ENCODE measurements around the gene GPN2.
"Not testable (repeated sequence)": the region's sequence is repeated elsewhere in the genome, so short reads cannot be mapped to it uniquely, and the experiment has no call there.

GPN2 gene

DNA sequence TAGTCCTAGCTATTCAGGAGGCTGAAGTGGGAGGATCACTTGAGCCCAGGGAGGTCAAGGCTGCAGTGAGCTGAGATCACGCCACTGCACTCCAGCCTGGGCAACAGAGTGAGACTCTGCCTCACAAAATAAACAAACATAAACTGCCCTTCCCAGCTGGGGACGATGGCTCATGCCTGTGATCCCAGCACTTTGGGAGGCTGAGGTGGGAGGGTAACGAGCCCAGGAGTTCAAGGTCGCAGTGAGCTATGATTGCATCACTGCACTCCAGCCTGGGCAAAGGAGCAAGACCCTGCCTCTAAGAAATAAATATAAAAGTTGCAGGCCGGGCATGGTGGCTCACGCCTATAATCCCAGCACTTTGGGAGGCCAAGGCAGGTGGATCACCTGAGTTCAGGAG is 8.5 kb downstream of the GPN2 start:
- H3K27me3 Mint-ChIP-seq; H3K9me3 Mint-ChIP-seq; H3K27ac Mint-ChIP-seq; H3K4me1 Mint-ChIP-seq (ENCODE audit: low read depth); DNase-seq; H3K4me3 Mint-ChIP-seq: not testable (repeated sequence)
- peaks cover 92% of the 10 kb centered on the region for H3K36me3 Mint-ChIP-seq (ENCODE audit: low read depth)

DNA sequence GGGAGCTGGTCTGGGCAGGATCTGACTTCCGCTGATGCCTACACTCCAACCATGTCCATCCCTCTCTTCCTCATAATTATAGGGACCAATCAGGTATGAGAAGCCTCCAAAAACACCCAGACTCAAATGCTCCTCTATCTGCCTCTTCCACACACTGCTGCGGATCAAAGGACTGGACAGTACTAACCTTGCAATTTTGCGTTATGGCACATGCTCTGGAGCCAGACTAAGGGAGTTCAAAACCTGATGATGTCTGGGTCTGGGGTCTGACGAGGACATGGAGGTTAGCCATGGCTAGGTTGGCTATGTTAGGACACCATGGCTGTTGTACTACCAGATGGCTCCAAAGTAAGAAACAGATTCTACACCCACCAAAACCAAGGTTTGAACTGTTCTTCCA is 10.3 kb downstream of the GPN2 start:
- H3K36me3 Mint-ChIP-seq (ENCODE audit: low read depth): peaks cover 86% of the 10 kb centered on the region
- H3K4me1 Mint-ChIP-seq (ENCODE audit: low read depth): peaks cover 4% of the 10 kb centered on the region
- H3K4me3 Mint-ChIP-seq: no peak overlapping the region
- H3K9me3 Mint-ChIP-seq: no peaks in the 10 kb centered on the region
- peak overlapping the region; percentile 26 for H3K27ac Mint-ChIP-seq
- no peaks in the 10 kb centered on the region for H3K27me3 Mint-ChIP-seq
- DNase-seq: no peak

DNA sequence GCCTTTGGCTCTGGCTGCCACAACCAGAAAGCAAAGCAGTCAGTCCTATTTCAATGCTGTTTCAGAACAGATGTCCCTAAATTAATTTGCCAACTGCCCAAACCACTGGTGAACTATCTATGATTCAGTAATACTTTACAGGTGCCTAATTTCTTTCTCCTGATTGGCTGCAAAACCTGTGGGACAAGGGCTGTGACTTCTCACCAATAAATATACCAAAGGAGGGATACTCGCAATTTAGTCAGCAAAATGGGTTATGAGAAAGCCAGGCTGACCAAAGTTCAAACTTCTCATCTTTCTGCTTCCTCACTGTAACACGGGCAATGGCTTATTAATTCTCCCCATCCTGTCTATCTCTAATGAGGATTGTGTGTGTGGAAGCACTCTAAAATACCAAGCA is 12.8 kb downstream of the GPN2 start:
- peaks cover 66% of the 10 kb centered on the region for H3K36me3 Mint-ChIP-seq (ENCODE audit: low read depth)
- H3K9me3 Mint-ChIP-seq: no peaks in the 10 kb centered on the region
- no peak overlapping the region for H3K27ac Mint-ChIP-seq
- H3K4me3 Mint-ChIP-seq: no peak overlapping the region
- no peak for DNase-seq
- peaks cover 4% of the 10 kb centered on the region for H3K4me1 Mint-ChIP-seq (ENCODE audit: low read depth)
- no peaks in the 10 kb centered on the region for H3K27me3 Mint-ChIP-seq

DNA sequence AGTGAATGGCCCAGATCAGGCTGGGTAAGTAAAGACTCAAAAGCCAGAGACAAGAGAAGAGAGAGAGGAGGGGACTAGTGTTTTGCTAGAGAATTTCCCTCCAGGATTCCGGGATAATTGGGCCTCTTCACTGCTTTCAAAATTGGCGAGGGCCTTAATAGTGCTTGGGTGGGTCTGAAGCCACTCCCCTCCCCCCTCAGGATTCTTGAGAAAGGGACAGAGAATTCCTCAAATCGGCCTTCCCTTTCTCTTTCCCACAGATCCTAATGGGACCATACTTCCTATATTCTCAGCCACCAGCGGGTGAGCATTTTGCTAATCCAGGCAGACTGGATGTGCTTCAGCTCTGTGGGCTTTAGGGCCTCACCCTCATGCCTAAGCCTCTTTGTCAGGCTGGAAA is 15.2 kb downstream of the GPN2 start:
- H3K4me3 Mint-ChIP-seq: no peak overlapping the region
- H3K36me3 Mint-ChIP-seq (ENCODE audit: low read depth): peaks cover 45% of the 10 kb centered on the region
- H3K9me3 Mint-ChIP-seq: no peaks in the 10 kb centered on the region
- H3K27me3 Mint-ChIP-seq: no peaks in the 10 kb centered on the region
- H3K27ac Mint-ChIP-seq: no peak overlapping the region
- no peak for DNase-seq
- H3K4me1 Mint-ChIP-seq (ENCODE audit: low read depth): peaks cover 4% of the 10 kb centered on the region

DNA sequence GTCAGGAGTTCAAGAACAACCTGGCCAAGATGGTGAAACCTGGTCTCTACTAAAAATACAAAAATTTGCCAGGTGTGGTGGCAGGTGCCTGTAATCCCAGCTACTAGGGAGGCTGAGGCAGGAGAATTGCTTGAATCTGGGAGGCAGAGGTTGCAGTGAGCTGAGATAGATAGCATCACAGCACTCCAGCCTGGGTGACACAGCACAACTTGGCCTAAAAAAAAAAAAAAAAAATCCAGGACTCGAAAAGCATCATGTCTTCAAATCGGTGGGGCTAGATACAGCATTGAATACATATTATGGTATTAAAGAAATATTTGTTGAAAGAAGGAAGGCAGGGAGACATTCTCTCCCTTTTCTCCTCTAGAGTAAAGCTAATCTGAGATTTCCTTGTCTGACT is 17.0 kb downstream of the GPN2 start:
- H3K27ac Mint-ChIP-seq; H3K9me3 Mint-ChIP-seq; H3K4me1 Mint-ChIP-seq (ENCODE audit: low read depth); H3K4me3 Mint-ChIP-seq; H3K27me3 Mint-ChIP-seq; DNase-seq: not testable (repeated sequence)
- H3K36me3 Mint-ChIP-seq (ENCODE audit: low read depth): peaks cover 30% of the 10 kb centered on the region

DNA sequence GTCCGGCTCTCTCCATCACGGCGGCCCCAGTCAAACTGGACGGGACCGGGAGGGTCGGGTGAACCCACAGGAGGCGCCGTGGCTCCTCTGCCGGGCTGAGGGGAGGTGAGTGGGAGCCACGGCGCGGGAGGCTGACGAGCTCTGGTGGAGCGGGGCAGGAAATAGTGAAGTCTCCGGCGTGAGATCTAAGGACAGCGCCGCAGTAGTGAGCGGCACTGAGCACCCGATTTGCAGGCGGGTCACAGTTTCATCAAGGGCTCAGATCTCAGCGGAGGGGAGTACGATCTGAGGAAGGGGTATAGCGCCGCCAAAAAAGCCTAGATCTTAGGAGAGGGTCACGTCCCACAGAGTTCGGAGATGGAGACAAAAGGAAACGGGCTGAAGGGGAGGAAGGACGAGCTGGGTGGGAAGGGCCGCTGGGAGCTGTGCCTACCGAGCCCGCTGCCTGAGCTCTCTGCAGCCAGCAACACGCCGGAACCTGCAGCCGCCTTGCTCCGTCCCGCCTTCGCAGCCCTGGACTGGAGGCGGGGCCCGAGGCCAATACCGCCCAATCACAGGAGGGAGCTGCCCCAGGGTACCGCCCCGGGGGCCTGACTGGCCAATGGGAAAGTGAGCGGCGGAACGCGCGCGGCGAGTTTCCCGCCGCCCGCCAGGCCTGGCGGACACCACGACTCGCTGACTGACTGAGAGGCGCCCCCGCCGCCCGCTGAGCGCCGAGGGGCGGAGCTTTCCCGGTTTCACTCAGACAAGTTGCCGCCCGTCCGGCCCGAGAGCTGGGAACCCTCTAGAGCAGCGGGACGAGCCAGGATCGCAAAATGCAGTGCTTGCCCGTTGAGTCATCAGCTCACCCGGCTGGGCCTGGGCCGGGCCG is 25.2 kb downstream of the GPN2 start:
- no peaks in the 10 kb centered on the region for H3K27me3 Mint-ChIP-seq
- H3K4me3 Mint-ChIP-seq: peak overlapping the region; percentile 90
- H3K9me3 Mint-ChIP-seq: no peaks in the 10 kb centered on the region
- H3K36me3 Mint-ChIP-seq (ENCODE audit: low read depth): peaks cover 7% of the 10 kb centered on the region
- peak overlapping the region; percentile 96 for H3K27ac Mint-ChIP-seq
- peaks cover 30% of the 10 kb centered on the region for H3K4me1 Mint-ChIP-seq (ENCODE audit: low read depth)
- DNase-seq: peak; percentile 96

DNA sequence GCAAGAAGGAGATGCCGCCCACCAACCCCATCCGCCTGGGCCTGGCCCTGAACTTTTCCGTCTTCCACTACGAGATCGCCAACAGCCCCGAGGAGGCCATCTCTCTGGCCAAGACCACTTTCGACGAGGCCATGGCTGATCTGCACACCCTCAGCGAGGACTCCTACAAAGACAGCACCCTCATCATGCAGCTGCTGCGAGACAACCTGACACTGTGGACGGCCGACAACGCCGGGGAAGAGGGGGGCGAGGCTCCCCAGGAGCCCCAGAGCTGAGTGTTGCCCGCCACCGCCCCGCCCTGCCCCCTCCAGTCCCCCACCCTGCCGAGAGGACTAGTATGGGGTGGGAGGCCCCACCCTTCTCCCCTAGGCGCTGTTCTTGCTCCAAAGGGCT is 26.4 kb downstream of the GPN2 start:
- H3K4me1 Mint-ChIP-seq (ENCODE audit: low read depth): peaks cover 30% of the 10 kb centered on the region
- no peaks in the 10 kb centered on the region for H3K27me3 Mint-ChIP-seq
- no peaks in the 10 kb centered on the region for H3K9me3 Mint-ChIP-seq
- peaks cover 7% of the 10 kb centered on the region for H3K36me3 Mint-ChIP-seq (ENCODE audit: low read depth)
- peak overlapping the region; percentile 92 for H3K27ac Mint-ChIP-seq
- peak overlapping the region; percentile 90 for H3K4me3 Mint-ChIP-seq
- no peak for DNase-seq

DNA sequence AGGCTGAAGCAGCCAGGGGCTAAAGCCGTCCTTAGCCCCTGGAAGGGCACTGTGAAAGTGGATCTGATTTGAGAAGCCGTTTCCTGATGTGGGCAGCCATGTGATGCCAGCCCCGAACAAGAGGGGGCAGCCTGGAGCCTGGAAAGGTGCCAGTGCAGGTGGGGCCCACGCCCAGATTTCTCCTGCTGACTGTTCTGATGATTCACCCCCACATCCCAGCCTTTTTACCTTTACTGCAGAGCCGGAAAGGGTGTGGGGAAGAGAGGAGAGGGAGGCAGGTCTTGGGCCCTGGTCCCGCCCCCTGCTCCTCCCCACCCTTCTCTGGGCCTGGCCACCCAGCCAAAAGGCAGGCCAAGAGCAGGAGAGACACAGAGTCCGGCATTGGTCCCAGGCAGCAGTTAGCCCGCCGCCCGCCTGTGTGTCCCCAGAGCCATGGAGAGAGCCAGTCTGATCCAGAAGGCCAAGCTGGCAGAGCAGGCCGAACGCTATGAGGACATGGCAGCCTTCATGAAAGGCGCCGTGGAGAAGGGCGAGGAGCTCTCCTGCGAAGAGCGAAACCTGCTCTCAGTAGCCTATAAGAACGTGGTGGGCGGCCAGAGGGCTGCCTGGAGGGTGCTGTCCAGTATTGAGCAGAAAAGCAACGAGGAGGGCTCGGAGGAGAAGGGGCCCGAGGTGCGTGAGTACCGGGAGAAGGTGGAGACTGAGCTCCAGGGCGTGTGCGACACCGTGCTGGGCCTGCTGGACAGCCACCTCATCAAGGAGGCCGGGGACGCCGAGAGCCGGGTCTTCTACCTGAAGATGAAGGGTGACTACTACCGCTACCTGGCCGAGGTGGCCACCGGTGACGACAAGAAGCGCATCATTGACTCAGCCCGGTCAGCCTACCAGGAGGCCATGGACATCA is 27.1 kb downstream of the GPN2 start, which contains the start of gene SFN:
Gene SFN, plus strand, starts transcription at position 369 of the 904 bp plus-strand sequence. Its CDS starts 64 bp downstream, at position 433.
- Mint-ChIP-seq H3K27ac (peak within 1 kb of the TSS; percentile 92), H3K9me3 (no peaks in the 10 kb centered on the region), H3K36me3 (ENCODE audit: low read depth) (peaks cover 7% of the 10 kb centered on the region), H3K27me3 (no peaks in the 10 kb centered on the region), H3K4me3 (peak within 1 kb of the TSS; percentile 90), H3K4me1 (ENCODE audit: low read depth) (peaks cover 30% of the 10 kb centered on the region)
- peak; percentile 68 for DNase-seq

DNA sequence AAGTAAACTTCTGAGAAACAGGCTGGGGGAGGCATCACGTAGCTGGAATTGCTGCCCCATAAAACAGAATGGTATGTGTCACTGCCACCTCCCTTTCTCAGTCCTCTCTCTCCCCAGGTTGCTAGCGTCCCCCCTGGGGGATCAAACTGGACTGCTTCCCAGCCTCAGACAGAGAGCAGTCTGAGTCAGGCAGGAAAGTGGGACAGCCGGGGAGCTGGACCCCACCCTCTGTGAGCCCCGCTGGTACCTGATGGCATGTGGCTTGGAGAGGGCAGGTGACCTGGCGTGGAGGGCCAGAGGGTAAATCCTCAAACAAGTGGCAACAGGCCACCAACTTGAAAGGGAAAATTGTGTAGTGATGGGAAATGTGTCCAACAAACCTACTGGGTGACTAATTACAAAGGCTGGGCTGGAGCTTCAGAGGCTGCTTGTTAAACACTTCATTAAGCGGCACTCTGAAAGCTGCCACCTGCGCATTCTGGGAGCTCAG is 28.1 kb downstream of the GPN2 start:
- H3K27ac Mint-ChIP-seq: peak overlapping the region; percentile 53
- H3K36me3 Mint-ChIP-seq (ENCODE audit: low read depth): peaks cover 17% of the 10 kb centered on the region
- H3K9me3 Mint-ChIP-seq: no peaks in the 10 kb centered on the region
- peaks cover 30% of the 10 kb centered on the region for H3K4me1 Mint-ChIP-seq (ENCODE audit: low read depth)
- no peak overlapping the region for H3K4me3 Mint-ChIP-seq
- DNase-seq: no peak
- no peaks in the 10 kb centered on the region for H3K27me3 Mint-ChIP-seq

DNA sequence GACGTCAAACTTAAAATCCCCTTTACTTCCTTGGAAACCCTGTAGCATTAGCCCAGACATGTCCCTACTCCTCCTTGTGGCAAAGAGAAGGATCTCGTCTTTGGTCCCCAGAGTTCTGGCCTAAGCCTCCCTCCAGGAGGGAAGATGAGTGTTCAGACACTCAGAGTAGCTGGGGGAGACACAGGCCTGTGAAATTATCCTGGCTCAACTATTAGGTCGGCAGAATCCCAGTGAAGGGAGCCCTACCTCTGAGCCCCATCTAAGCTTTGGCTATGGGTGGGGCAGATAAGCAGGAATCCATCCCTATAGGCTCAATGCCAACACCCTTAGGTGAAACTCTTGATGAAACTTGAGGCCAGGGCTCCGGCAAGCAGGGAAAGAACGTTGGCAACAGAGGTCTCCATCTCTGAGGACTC is 28.8 kb downstream of the GPN2 start:
- DNase-seq: no peak
- no peaks in the 10 kb centered on the region for H3K9me3 Mint-ChIP-seq
- no peak overlapping the region for H3K4me3 Mint-ChIP-seq
- H3K4me1 Mint-ChIP-seq (ENCODE audit: low read depth): peaks cover 30% of the 10 kb centered on the region
- peak overlapping the region; percentile 53 for H3K27ac Mint-ChIP-seq
- peaks cover 23% of the 10 kb centered on the region for H3K36me3 Mint-ChIP-seq (ENCODE audit: low read depth)
- H3K27me3 Mint-ChIP-seq: no peaks in the 10 kb centered on the region

DNA sequence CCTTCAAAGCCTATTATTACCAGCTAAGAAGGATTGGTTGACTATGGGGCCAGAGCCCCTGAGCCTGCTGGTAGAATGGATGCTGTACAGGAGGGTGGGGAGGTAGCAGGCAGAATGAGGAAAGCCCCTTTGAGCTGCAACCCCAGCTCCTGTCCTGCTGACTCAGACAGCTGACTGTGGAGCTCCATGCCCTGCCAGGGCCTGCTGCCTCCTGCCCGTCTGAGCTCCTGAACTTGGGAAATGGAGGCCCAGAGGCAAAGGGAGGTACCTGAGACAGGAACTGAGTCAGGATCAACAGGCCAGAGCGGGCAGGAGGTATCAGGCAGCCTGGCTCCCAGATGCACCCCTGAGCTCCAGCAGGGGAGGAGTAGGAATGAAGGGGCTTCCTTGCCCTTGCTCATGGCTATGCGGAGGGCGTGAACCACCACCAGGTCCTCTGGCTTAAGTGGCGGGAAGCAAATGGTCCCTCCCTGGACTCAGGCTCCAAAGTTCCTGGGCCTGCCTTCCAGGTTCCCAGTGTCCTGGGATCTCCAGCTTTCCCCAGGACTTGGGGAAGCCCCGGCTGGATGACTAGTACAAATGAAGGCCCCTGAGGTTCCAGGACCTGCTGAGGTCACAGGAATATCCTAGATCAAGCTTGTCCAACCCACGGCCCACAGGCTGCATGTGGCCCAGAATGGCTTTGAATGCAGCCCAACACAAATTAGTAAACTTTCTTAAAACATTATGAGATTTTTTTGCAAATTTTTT is 31.0 kb downstream of the GPN2 start:
- H3K4me1 Mint-ChIP-seq (ENCODE audit: low read depth): peaks cover 19% of the 10 kb centered on the region
- H3K27ac Mint-ChIP-seq: peak overlapping the region; percentile 52

DNA sequence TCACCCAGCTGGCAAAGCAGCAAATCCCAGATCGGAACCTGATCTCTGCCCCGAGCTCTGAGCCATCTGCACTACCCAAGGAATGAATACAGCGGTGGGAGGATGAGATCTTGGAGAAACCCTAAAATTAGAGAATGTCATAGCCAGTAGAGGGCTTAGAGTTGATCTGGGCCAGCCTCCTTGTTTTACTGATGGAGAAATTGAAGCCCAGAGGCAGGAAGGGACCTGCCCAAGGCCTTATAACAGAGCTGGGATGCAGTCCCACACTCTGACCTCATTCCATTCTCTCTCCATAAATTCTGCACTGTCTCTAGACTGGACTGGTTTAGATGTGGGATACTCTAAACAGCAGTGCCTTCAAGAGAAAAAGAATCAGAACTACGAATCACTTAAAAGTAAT is 31.9 kb downstream of the GPN2 start:
- peaks cover 12% of the 10 kb centered on the region for H3K4me1 Mint-ChIP-seq (ENCODE audit: low read depth)
- no peaks in the 10 kb centered on the region for H3K27me3 Mint-ChIP-seq
- no peak overlapping the region for H3K4me3 Mint-ChIP-seq
- H3K9me3 Mint-ChIP-seq: no peaks in the 10 kb centered on the region
- H3K27ac Mint-ChIP-seq: no peak overlapping the region
- DNase-seq: no peak
- H3K36me3 Mint-ChIP-seq (ENCODE audit: low read depth): peaks cover 48% of the 10 kb centered on the region

More for the DNA sequence above, 31.0 kb downstream of the GPN2 start:
- Mint-ChIP-seq H3K27me3 (no peaks in the 10 kb centered on the region), H3K4me3 (no peak overlapping the region), H3K36me3 (ENCODE audit: low read depth) (peaks cover 39% of the 10 kb centered on the region), H3K9me3 (no peaks in the 10 kb centered on the region)
- no peak for DNase-seq

DNA sequence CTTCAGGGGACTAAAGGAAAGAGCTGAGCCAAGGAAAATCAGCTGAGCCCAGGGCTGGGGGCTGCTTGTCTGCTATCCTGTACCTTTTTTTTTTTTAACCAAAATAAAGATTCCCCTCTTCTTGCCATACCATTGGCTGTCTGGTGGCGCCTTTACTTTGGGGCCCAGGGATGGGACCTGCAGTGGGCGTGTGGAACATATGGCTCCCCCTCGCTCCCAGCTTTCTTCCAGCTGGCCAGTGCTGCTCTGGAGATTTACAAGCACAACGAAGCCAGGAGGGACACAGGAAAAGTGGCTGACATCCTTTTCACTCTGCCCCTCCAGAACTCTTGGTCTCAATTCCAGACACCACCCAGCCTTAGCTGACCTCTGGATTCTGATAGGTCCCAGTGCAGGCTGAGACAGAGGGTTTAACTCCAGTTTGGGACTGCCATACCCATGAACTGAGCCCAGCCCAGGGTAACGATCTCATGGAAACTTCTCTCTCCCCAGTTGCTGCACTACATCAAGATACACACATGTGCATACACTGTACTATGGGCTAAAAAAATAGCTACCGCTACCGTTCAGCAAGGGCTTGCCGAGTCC is 32.5 kb downstream of the GPN2 start:
- Mint-ChIP-seq H3K4me3 (no peak overlapping the region), H3K4me1 (ENCODE audit: low read depth) (peaks cover 6% of the 10 kb centered on the region)
- no peak for DNase-seq

More for the DNA sequence above, 32.5 kb downstream of the GPN2 start:
- Mint-ChIP-seq H3K27ac (peak overlapping the region; percentile 71), H3K9me3 (no peaks in the 10 kb centered on the region), H3K27me3 (no peaks in the 10 kb centered on the region), H3K36me3 (ENCODE audit: low read depth) (peaks cover 54% of the 10 kb centered on the region)
